Measurements from ENCODE around the gene RBFOX2.

Gene RBFOX2

GRCh38 chr22:35785181-35785923 is 243.3 kb downstream of the RBFOX2 start:
- TF ChIP-seq FOXP2 (optimal IDR thresholded peaks at IDR 0.05; ENCODE audit: borderline replicate concordance, extremely low read depth, extremely low read length, insufficient read depth) (no peak), POLR2AphosphoS5 (IDR thresholded peaks at IDR 0.05; ENCODE audit: low read depth, low read length) (no peak), REST (IDR thresholded peaks at IDR 0.05; ENCODE audit: insufficient read depth in 1 of 2, low read depth in 2 of 2, low read length in 2 of 2) (no peak), TAF1 (IDR thresholded peaks at IDR 0.05; ENCODE audit: borderline replicate concordance, insufficient read depth, low read length) (no peak)

GRCh38 chr22:35784633-35785032 is 244.0 kb downstream of the RBFOX2 start:
- TF ChIP-seq FOXP2 (optimal IDR thresholded peaks at IDR 0.05; ENCODE audit: borderline replicate concordance, extremely low read depth, extremely low read length, insufficient read depth) (no peak), POLR2AphosphoS5 (IDR thresholded peaks at IDR 0.05; ENCODE audit: low read depth, low read length) (no peak), REST (IDR thresholded peaks at IDR 0.05; ENCODE audit: insufficient read depth in 1 of 2, low read depth in 2 of 2, low read length in 2 of 2) (no peak), SIN3A (IDR thresholded peaks at IDR 0.05; ENCODE audit: borderline replicate concordance, insufficient read depth, low read length) (no peak), TAF1 (IDR thresholded peaks at IDR 0.05; ENCODE audit: borderline replicate concordance, insufficient read depth, low read length) (no peak)

- TF ChIP-seq REST (IDR thresholded peaks at IDR 0.05; ENCODE audit: insufficient read depth in 1 of 2, low read depth in 2 of 2, low read length in 2 of 2) (no peak), FOXP2 (optimal IDR thresholded peaks at IDR 0.05; ENCODE audit: borderline replicate concordance, extremely low read depth, extremely low read length, insufficient read depth) (no peak), TAF1 (IDR thresholded peaks at IDR 0.05; ENCODE audit: borderline replicate concordance, insufficient read depth, low read length) (no peak), POLR2AphosphoS5 (IDR thresholded peaks at IDR 0.05; ENCODE audit: low read depth, low read length) (no peak), SIN3A (IDR thresholded peaks at IDR 0.05; ENCODE audit: borderline replicate concordance, insufficient read depth, low read length) (no peak)
These were observed 244.5 kb downstream of the RBFOX2 start for GRCh38 chr22:35783943-35784614.

- TF ChIP-seq REST (IDR thresholded peaks at IDR 0.05; ENCODE audit: insufficient read depth in 1 of 2, low read depth in 2 of 2, low read length in 2 of 2) = no peak
- TF ChIP-seq SIN3A (IDR thresholded peaks at IDR 0.05; ENCODE audit: borderline replicate concordance, insufficient read depth, low read length) = no peak
- no peak for TF ChIP-seq FOXP2 (optimal IDR thresholded peaks at IDR 0.05; ENCODE audit: borderline replicate concordance, extremely low read depth, extremely low read length, insufficient read depth)
- TF ChIP-seq TAF1 (IDR thresholded peaks at IDR 0.05; ENCODE audit: borderline replicate concordance, insufficient read depth, low read length) = no peak
- no peak for TF ChIP-seq POLR2AphosphoS5 (IDR thresholded peaks at IDR 0.05; ENCODE audit: low read depth, low read length)
These were observed 246.1 kb downstream of the RBFOX2 start for GRCh38 chr22:35782504-35782903.
